MCF 10A (cell line): ENCODE data around the gene HEXB. TPM values are rescaled to one million over a fixed set of nuclear protein-coding genes. Genes with fewer than 3 reads are reported as not detected.

Experiments
- BruUV-seq: library from RNA; stranded (reverse); fragments of 400-500 nt; replicated peaks from 2 replicates; lab custom pipeline; 2021; lab: Mats Ljungman, UMichigan
- CTCF ChIA-PET: fragments of 300-600 bp; sonication (Branson Sonifier 250); formaldehyde crosslinking; extraction: SDS; loops from one replicate; lab custom pipeline; 2021; ENCODE audit warnings: antibody characterized with exemption, inconsistent platforms; lab: Yijun Ruan, JAX
- POLR2A ChIA-PET: fragments of 300-600, 350-650 bp; sonication (Branson Sonifier 250); formaldehyde crosslinking; extraction: SDS; loops from one replicate; lab custom pipeline; 2020; ENCODE audit warnings: antibody characterized with exemption, inconsistent platforms; lab: Yijun Ruan, JAX
- DNase-seq: peaks from one replicate; pipeline ENCODE4 v3.0.0-alpha.2; 2018; ENCODE audit not compliant: unreplicated experiment
- H3K27ac Mint-ChIP-seq: one replicate; pipeline ENCODE4 v1.8.0; 2022; ENCODE audit warnings: mild to moderate bottlenecking, low read depth, mixed read lengths; ENCODE audit not compliant: unreplicated experiment
- H3K27me3 Mint-ChIP-seq: one replicate; pipeline ENCODE4 v1.8.0; 2022; ENCODE audit warnings: mixed read lengths; ENCODE audit not compliant: insufficient read depth, unreplicated experiment
- H3K36me3 Mint-ChIP-seq: one replicate; pipeline ENCODE4 v1.8.0; 2022; ENCODE audit warnings: mild to moderate bottlenecking, moderate library complexity, mixed read lengths; ENCODE audit not compliant: insufficient read depth, unreplicated experiment
- H3K4me1 Mint-ChIP-seq: one replicate; pipeline ENCODE4 v1.8.0; 2022; ENCODE audit warnings: mixed read lengths; ENCODE audit not compliant: insufficient read depth, unreplicated experiment
- H3K4me3 Mint-ChIP-seq: one replicate; pipeline ENCODE4 v1.8.0; 2022; ENCODE audit warnings: mild to moderate bottlenecking, moderate library complexity, mixed read lengths; ENCODE audit not compliant: unreplicated experiment
- H3K9me3 Mint-ChIP-seq: one replicate; pipeline ENCODE4 v1.8.0; 2022; ENCODE audit warnings: mixed read lengths; ENCODE audit not compliant: unreplicated experiment
- intact Hi-C: fragments of 100-400 bp; cut with micrococcal nuclease; formaldehyde crosslinking; loops from 2 replicates; pipeline ENCODE4 v1.14.1; 2022
- total RNA-seq: library from RNA; stranded (reverse); gene quantifications from 2 replicates; pipeline ENCODE4 v1.2.3, GENCODE V29; 2022
- TF ChIP-seq, protein P1 (sequence below): fragments of 200-600 bp; IDR thresholded peaks from one replicate; pipeline ENCODE4 v1.8.0; 2022; ENCODE audit warnings: antibody characterized with exemption, mild to moderate bottlenecking; ENCODE audit not compliant: unreplicated experiment

HEXB gene
- total RNA-seq, 1 experiment from 2014 or later = 82.8 TPM

DNA sequence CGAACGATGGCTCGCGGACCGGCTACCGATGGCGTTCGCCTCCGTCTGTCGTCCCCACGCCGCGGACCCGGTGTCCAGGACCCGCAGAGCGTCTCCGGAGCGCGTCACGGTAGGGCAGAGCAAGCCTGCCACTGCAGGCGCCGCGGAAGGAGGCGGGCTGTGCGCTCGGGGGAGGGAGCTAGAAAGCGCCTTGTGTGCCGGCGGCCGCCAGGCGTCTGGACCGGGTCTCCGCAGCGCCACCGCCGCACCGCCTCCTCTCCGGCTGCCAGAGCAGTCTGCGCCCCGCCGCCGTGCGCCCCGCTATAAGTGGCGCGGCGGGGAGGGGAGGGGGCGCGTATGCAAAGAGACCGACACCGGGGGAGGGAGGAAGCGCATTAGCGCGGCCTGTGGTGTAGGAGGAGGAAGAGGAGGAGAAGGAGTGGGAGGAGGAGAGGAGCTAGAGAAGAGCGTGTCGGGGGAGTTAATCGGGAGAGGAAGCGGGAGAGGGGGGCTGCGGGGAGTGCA is 44.5 kb upstream of the HEXB start, which contains the start of gene ENC1:
Gene ENC1, minus strand, starts transcription at position 279 of the 504 bp plus-strand sequence. CDS start 4,243 bp downstream, outside the sequence.
- no TSS peak for BruUV-seq
- intact Hi-C loops = loop anchor here (1.0 to 10.0 kb wide), 6 partner anchors 66 to 516 kb away; no protein-coding TSS in a partner anchor
- DNase-seq = peak; percentile 87
- TF ChIP-seq, protein P1, sequence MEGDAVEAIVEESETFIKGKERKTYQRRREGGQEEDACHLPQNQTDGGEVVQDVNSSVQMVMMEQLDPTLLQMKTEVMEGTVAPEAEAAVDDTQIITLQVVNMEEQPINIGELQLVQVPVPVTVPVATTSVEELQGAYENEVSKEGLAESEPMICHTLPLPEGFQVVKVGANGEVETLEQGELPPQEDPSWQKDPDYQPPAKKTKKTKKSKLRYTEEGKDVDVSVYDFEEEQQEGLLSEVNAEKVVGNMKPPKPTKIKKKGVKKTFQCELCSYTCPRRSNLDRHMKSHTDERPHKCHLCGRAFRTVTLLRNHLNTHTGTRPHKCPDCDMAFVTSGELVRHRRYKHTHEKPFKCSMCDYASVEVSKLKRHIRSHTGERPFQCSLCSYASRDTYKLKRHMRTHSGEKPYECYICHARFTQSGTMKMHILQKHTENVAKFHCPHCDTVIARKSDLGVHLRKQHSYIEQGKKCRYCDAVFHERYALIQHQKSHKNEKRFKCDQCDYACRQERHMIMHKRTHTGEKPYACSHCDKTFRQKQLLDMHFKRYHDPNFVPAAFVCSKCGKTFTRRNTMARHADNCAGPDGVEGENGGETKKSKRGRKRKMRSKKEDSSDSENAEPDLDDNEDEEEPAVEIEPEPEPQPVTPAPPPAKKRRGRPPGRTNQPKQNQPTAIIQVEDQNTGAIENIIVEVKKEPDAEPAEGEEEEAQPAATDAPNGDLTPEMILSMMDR = peak; percentile 42
- Mint-ChIP-seq H3K4me1 (peaks cover 48% of the 10 kb centered on the region), H3K4me3 (peak within 1 kb of the TSS; percentile 87), H3K27me3 (no peaks in the 10 kb centered on the region), H3K9me3 (no peaks in the 10 kb centered on the region), H3K27ac (peak within 1 kb of the TSS; percentile 90), H3K36me3 (peaks cover 8% of the 10 kb centered on the region)
- POLR2A ChIA-PET = interaction anchor here (0.6 to 5.2 kb wide), 22 partner anchors 9 to 746 kb away, joined by 3 to 55 read pairs (median 6); partner anchors contain the start of genes GFM2 and NSA2
- CTCF ChIA-PET = interaction anchor here (0.5 to 11.0 kb wide), 23 partner anchors 9 to 826 kb away, joined by 3 to 102 read pairs (median 4); no protein-coding TSS in a partner anchor

GRCh38 chr5:74640954-74641734 is 43.9 kb upstream of the HEXB start:
- Mint-ChIP-seq H3K4me1 (peaks cover 48% of the 10 kb centered on the region), H3K36me3 (peaks cover 5% of the 10 kb centered on the region), H3K4me3 (peak overlapping the region; percentile 87), H3K9me3 (no peaks in the 10 kb centered on the region), H3K27ac (peak overlapping the region; percentile 90), H3K27me3 (no peaks in the 10 kb centered on the region)
- DNase-seq = peak; percentile 89
- CTCF ChIA-PET = interaction anchor here (0.5 to 11.0 kb wide), 43 partner anchors 8 to 1051 kb away, joined by 3 to 102 read pairs (median 4); no protein-coding TSS in a partner anchor
- no TSS peak for BruUV-seq
- TF ChIP-seq, protein P1 = no peak
- intact Hi-C loops = loop anchor here (1.0 to 10.0 kb wide), 7 partner anchors 66 to 656 kb away; no protein-coding TSS in a partner anchor
- POLR2A ChIA-PET = interaction anchor here (0.6 to 5.2 kb wide), 24 partner anchors 8 to 747 kb away, joined by 3 to 55 read pairs (median 6); no protein-coding TSS in a partner anchor

- CTCF ChIA-PET = interaction anchor here (0.5 to 11.0 kb wide), 49 partner anchors 8 to 1078 kb away, joined by 3 to 102 read pairs (median 4); no protein-coding TSS in a partner anchor
- Mint-ChIP-seq H3K4me1 (peaks cover 52% of the 10 kb centered on the region), H3K27me3 (no peaks in the 10 kb centered on the region), H3K4me3 (peak overlapping the region; percentile 87), H3K27ac (peak overlapping the region; percentile 90), H3K9me3 (no peaks in the 10 kb centered on the region), H3K36me3 (peaks cover 5% of the 10 kb centered on the region)
- DNase-seq = peak; percentile 88
- intact Hi-C loops = loop anchor here (1.0 to 10.0 kb wide), 8 partner anchors 67 to 740 kb away; no protein-coding TSS in a partner anchor
- BruUV-seq = TSS peak; percentile 85
- POLR2A ChIA-PET = interaction anchor here (0.7 to 5.2 kb wide), 13 partner anchors 9 to 828 kb away, joined by 3 to 55 read pairs (median 7); no protein-coding TSS in a partner anchor
- TF ChIP-seq, protein P1 = peak; percentile 69
Measured at GRCh38 chr5:74641735-74642542, 43.1 kb upstream of the HEXB start.
